C4-2B (cell line): ENCODE data around the gene ISOC2.
A peak's percentile ranks its signal among the peaks of the same experiment; 100 is the strongest.

Experiments
- ZFX ChIP-seq: fragments of 450-650 bp; IDR thresholded peaks from 2 replicates; pipeline ENCODE4 v1.6.1; 2017
- TF ChIP-seq, protein P1 (sequence below): fragments of 450-650 bp; conservative IDR thresholded peaks from 2 replicates; pipeline ENCODE4 v1.5.1; 2017; ENCODE audit warnings: mild to moderate bottlenecking

DNA sequence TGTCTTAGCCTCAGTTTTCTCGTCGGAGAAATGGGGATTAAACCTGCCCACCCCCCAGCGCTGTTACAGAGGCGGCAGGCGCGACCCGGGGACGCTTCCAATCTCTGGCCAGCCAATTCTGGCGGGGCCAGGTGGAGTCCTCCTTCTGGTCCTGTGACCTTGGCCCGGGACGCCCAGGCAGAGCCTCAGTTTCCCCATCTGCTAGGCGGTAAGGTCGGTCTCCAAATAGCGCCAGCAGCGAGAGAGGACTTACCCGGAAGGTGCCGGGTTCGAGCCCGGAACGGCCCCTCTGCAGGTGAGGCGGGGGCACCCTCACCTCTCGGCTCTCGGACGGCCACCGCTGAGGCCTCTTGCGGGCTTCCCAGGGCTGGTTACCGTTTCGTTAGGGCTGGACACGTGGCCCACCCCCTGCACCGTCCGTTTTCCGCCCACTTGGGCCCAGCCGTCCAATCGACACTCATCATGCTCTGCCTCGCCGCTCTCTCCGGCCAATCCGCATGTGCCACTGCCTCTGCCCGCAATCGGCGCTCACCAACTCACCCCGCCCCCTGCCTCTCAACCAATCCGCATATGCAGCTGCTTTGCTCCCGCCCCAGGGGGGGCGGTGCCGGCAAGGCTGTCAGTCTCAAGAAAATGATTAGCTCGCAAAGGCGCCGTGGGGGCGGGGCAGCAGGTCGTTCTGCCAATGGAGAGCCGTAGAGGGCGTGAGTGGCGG, at the start of gene ISOC2:
- TF ChIP-seq, protein P1, sequence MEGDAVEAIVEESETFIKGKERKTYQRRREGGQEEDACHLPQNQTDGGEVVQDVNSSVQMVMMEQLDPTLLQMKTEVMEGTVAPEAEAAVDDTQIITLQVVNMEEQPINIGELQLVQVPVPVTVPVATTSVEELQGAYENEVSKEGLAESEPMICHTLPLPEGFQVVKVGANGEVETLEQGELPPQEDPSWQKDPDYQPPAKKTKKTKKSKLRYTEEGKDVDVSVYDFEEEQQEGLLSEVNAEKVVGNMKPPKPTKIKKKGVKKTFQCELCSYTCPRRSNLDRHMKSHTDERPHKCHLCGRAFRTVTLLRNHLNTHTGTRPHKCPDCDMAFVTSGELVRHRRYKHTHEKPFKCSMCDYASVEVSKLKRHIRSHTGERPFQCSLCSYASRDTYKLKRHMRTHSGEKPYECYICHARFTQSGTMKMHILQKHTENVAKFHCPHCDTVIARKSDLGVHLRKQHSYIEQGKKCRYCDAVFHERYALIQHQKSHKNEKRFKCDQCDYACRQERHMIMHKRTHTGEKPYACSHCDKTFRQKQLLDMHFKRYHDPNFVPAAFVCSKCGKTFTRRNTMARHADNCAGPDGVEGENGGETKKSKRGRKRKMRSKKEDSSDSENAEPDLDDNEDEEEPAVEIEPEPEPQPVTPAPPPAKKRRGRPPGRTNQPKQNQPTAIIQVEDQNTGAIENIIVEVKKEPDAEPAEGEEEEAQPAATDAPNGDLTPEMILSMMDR = no peak
- peak; percentile 57; the same call in 1 of the 2 replicates for TF ChIP-seq ZFX
